ENCODE results near the gene CYB5D1.

The CYB5D1 gene

GRCh38 chr17:7825206-7825990 lies 32.4 kb upstream of the CYB5D1 start:
- peak overlapping the region; percentile 7; the same call in 1 of the 2 replicates for H3K27ac ChIP-seq
- TF ChIP-seq ZFX (IDR thresholded peaks at IDR 0.05) (no peak), CTCF (conservative IDR thresholded peaks at IDR 0.05) (peak; percentile 64)

GRCh38 chr17:7830616-7831015 lies 27.2 kb upstream of the CYB5D1 start:
- TF ChIP-seq ZFX (IDR thresholded peaks at IDR 0.05) (no peak), CTCF (conservative IDR thresholded peaks at IDR 0.05) (no peak)
- H3K27ac ChIP-seq: no peak overlapping the region

- TF ChIP-seq ZFX (IDR thresholded peaks at IDR 0.05): no peak
- TF ChIP-seq CTCF (conservative IDR thresholded peaks at IDR 0.05): no peak
- H3K27ac ChIP-seq: no peak overlapping the region
Measured at GRCh38 chr17:7831233-7831632, 26.6 kb upstream of the CYB5D1 start.

GRCh38 chr17:7832431-7832830 lies 25.4 kb upstream of the CYB5D1 start:
- H3K27ac ChIP-seq: peak overlapping the region; percentile 100; the same call in 1 of the 2 replicates
- TF ChIP-seq CTCF (conservative IDR thresholded peaks at IDR 0.05) (no peak), ZFX (IDR thresholded peaks at IDR 0.05) (no peak)

- peak overlapping the region; percentile 100 for H3K27ac ChIP-seq
- TF ChIP-seq CTCF (conservative IDR thresholded peaks at IDR 0.05) (no peak), ZFX (IDR thresholded peaks at IDR 0.05) (no peak)
Measured at GRCh38 chr17:7833011-7833794, 24.6 kb upstream of the CYB5D1 start.

GRCh38 chr17:7833795-7834541 lies 23.8 kb upstream of the CYB5D1 start, which contains the start of gene KDM6B:
KDM6B (plus strand) TSS chr17:7834217; CDS start chr17:7845555, 11,338 bp downstream.
- peak within 1 kb of the TSS; percentile 100 for H3K27ac ChIP-seq
- TF ChIP-seq CTCF (conservative IDR thresholded peaks at IDR 0.05) (no peak), ZFX (IDR thresholded peaks at IDR 0.05) (no peak)
